ENCODE measurements around the gene PAF1.

- TF ChIP-seq, protein P1, sequence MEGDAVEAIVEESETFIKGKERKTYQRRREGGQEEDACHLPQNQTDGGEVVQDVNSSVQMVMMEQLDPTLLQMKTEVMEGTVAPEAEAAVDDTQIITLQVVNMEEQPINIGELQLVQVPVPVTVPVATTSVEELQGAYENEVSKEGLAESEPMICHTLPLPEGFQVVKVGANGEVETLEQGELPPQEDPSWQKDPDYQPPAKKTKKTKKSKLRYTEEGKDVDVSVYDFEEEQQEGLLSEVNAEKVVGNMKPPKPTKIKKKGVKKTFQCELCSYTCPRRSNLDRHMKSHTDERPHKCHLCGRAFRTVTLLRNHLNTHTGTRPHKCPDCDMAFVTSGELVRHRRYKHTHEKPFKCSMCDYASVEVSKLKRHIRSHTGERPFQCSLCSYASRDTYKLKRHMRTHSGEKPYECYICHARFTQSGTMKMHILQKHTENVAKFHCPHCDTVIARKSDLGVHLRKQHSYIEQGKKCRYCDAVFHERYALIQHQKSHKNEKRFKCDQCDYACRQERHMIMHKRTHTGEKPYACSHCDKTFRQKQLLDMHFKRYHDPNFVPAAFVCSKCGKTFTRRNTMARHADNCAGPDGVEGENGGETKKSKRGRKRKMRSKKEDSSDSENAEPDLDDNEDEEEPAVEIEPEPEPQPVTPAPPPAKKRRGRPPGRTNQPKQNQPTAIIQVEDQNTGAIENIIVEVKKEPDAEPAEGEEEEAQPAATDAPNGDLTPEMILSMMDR (conservative IDR thresholded peaks at IDR 0.05; ENCODE audit: low read length) = no peak; the same call in 1 of the 2 replicates
- TF ChIP-seq EZH2phosphoT487 (IDR thresholded peaks at IDR 0.05; ENCODE audit: borderline replicate concordance, low read depth, low read length) = no peak
Measured at GRCh38 chr19:39412867-39413271, 22.0 kb upstream of the PAF1 start.

All from OCI-LY7 (cell line).